HEK293 (cell line): Measurements from ENCODE around the gene UFL1.

Experiments used
- GLI4 ChIP-seq: fragments of 450-650 bp; formaldehyde crosslinking; IDR thresholded peaks from 2 replicates; pipeline ENCODE4 v1.5.1; 2016; ENCODE audit warnings: missing biosample characterization, missing genetic modification characterization
- SALL2 ChIP-seq: fragments of 450-650 bp; formaldehyde crosslinking; IDR thresholded peaks from 2 replicates; pipeline ENCODE4 v1.5.0; 2017; ENCODE audit warnings: missing biosample characterization, mild to moderate bottlenecking, missing genetic modification characterization, borderline replicate concordance
- ZFP3 ChIP-seq: fragments of 450-650 bp; formaldehyde crosslinking; IDR thresholded peaks from 2 replicates; pipeline ENCODE4 v1.5.1; 2016; ENCODE audit warnings: low read depth, missing biosample characterization, missing genetic modification characterization
- ZNF2 ChIP-seq: fragments of 450-650 bp; formaldehyde crosslinking; IDR thresholded peaks from 2 replicates; pipeline ENCODE4 v1.5.1; 2016; ENCODE audit warnings: missing biosample characterization, missing genetic modification characterization
- ZNF335 ChIP-seq: fragments of 450-650 bp; formaldehyde crosslinking; conservative IDR thresholded peaks from 2 replicates; pipeline ENCODE4 v1.5.1; 2016; ENCODE audit warnings: missing biosample characterization, missing genetic modification characterization
- ZNF416 ChIP-seq: fragments of 450-650 bp; formaldehyde crosslinking; IDR thresholded peaks from 2 replicates; pipeline ENCODE4 v1.5.1; 2016; ENCODE audit warnings: missing biosample characterization, missing genetic modification characterization
- ZNF530 ChIP-seq: fragments of 450-650 bp; formaldehyde crosslinking; IDR thresholded peaks from 2 replicates; pipeline ENCODE4 v1.5.1; 2016; ENCODE audit warnings: low read depth, missing biosample characterization, missing genetic modification characterization
- ZNF561 ChIP-seq: fragments of 450-650 bp; IDR thresholded peaks from 2 replicates; pipeline ENCODE4 v1.5.1; 2018; ENCODE audit warnings: missing biosample characterization, missing genetic modification characterization, borderline replicate concordance
- ZNF670 ChIP-seq: fragments of 450-650 bp; formaldehyde crosslinking; IDR thresholded peaks from 2 replicates; pipeline ENCODE4 v1.5.1; 2016; ENCODE audit warnings: missing biosample characterization, missing genetic modification characterization, low read depth
- TF ChIP-seq, protein P1 (sequence below): fragments of 450-650 bp; formaldehyde crosslinking; IDR thresholded peaks from 2 replicates; pipeline ENCODE4 v1.5.1; 2016; ENCODE audit warnings: missing biosample characterization, missing genetic modification characterization
- TF ChIP-seq, protein P2 (sequence below): fragments of 450-650 bp; formaldehyde crosslinking; IDR thresholded peaks from 2 replicates; pipeline ENCODE4 v1.5.1; 2017; ENCODE audit warnings: missing biosample characterization, missing genetic modification characterization

DNA sequence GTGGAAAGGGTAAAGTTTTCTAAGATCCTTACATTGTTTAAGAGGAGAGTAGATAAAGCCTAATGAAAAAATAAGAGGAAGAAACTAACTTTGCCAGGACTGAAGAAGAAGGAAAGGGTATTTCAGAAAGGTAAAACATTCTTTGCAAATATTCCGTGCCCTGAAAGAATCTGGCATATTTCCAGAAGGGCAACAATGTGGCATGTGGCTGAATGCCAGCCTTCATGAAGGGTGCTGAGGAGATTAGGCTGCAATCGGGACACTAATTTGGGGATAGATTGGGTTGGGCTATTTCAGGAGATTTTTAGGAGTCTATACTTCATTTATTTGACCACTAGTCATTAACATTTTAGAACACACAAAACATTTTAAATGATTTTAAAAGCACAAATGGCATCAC, 16.2 kb upstream of the UFL1 start:
- TF ChIP-seq ZNF561 (tag by site-specific recombination) (no peak), ZNF670 (tag by site-specific recombination) (no peak), ZNF335 (no peak), GLI4 (tag by site-specific recombination) (no peak), ZNF530 (tag by site-specific recombination) (no peak), ZNF416 (tag by site-specific recombination) (no peak), ZFP3 (tag by site-specific recombination) (no peak), ZNF2 (tag by site-specific recombination) (no peak), SALL2 (no peak)
- TF ChIP-seq, protein P1, sequence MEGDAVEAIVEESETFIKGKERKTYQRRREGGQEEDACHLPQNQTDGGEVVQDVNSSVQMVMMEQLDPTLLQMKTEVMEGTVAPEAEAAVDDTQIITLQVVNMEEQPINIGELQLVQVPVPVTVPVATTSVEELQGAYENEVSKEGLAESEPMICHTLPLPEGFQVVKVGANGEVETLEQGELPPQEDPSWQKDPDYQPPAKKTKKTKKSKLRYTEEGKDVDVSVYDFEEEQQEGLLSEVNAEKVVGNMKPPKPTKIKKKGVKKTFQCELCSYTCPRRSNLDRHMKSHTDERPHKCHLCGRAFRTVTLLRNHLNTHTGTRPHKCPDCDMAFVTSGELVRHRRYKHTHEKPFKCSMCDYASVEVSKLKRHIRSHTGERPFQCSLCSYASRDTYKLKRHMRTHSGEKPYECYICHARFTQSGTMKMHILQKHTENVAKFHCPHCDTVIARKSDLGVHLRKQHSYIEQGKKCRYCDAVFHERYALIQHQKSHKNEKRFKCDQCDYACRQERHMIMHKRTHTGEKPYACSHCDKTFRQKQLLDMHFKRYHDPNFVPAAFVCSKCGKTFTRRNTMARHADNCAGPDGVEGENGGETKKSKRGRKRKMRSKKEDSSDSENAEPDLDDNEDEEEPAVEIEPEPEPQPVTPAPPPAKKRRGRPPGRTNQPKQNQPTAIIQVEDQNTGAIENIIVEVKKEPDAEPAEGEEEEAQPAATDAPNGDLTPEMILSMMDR: no peak
- TF ChIP-seq, protein P2, sequence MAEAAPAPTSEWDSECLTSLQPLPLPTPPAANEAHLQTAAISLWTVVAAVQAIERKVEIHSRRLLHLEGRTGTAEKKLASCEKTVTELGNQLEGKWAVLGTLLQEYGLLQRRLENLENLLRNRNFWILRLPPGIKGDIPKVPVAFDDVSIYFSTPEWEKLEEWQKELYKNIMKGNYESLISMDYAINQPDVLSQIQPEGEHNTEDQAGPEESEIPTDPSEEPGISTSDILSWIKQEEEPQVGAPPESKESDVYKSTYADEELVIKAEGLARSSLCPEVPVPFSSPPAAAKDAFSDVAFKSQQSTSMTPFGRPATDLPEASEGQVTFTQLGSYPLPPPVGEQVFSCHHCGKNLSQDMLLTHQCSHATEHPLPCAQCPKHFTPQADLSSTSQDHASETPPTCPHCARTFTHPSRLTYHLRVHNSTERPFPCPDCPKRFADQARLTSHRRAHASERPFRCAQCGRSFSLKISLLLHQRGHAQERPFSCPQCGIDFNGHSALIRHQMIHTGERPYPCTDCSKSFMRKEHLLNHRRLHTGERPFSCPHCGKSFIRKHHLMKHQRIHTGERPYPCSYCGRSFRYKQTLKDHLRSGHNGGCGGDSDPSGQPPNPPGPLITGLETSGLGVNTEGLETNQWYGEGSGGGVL: no peak
